Measurements from ENCODE around the gene CSH2. TPM values are rescaled to one million over a fixed set of nuclear protein-coding genes. Genes with fewer than 3 reads are reported as not detected.
A peak's percentile ranks its signal among the peaks of the same experiment; 100 is the strongest.

The CSH2 gene
- total and polyA plus RNA-seq, 2 of the 8 experiments (the other 6 are each of a cell fraction or from before 2014, with no cell fraction given): 0.43 TPM; not detected in 1

DNA sequence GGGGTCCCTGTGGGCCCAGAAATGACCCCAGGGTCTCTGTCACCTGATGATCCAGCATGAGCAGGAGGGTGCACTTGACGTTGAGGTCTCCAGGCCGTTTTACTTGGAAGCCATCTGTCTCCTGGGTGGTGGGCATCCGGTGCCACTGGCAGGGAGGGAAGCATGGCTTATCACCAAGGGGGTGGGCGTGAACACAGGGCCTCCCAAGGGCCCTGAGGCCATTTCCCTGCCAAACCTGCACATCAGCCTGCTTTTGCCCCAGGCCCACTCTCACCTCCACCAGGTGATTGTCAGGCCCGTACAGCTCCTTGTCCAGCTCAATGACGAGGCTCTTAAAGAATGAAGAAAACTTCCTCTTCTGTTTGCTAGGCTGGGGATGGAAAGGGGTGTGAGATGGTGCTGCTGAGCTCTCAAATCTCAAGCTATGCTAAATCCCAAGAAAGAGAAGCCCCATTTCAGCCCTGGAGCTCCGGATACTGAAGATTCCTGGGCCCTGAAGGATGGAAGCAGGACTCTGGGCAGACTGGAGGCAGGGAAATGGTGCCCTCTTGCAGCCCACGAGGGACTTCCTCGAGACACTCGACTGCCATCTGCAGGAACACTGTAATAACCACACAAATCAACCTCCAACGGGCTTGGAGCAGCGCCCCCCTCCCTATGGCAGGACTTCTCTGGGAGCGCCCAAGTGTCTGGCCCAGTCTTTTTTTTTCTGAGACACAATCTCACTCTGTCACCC is 38.9 kb downstream of the CSH2 start:
- Histone ChIP-seq H4K91ac (replicated peaks; ENCODE audit: insufficient read length, low read length) (no peak overlapping the region), H3K23ac (ENCODE audit: insufficient read length) (no peak overlapping the region), H2BK15ac (ENCODE audit: low read length) (no peak overlapping the region), H3K36me3 (ENCODE audit: control insufficient read depth in 2 of 4, insufficient read depth in 4 of 4, low read length in 3 of 4) (peaks cover 37 to 55% (median 51%) of the 10 kb centered on the region in 4 experiments), H2BK12ac (ENCODE audit: low read depth, low read length) (no peak overlapping the region), H3K27ac (ENCODE audit: low read depth, low read length) (no peak overlapping the region), H4K20me1 (replicated peaks in 1 of 2; ENCODE audit: control insufficient read depth in 1 of 2, insufficient read depth in 2 of 2, low read length in 2 of 2) (peaks cover 3 to 24% of the 10 kb centered on the region in 2 experiments), H4K8ac (ENCODE audit: extremely low read depth, insufficient read depth, low read length) (no peak overlapping the region), H3K79me2 (ENCODE audit: control insufficient read depth in 1 of 2, insufficient read depth in 2 of 2, low read length in 2 of 2) (peaks cover 0 to 22% of the 10 kb centered on the region in 2 experiments; a peak in 3 of 4 replicates), H3K79me1 (ENCODE audit: low read depth, low read length) (peaks cover 20% of the 10 kb centered on the region), H3K14ac (ENCODE audit: insufficient read length) (no peak overlapping the region), H4K5ac (ENCODE audit: insufficient read length, low read depth, low read length) (no peak overlapping the region), H2BK5ac (ENCODE audit: low read depth, low read length) (no peak overlapping the region), H3K4ac (replicated peaks; ENCODE audit: insufficient read length, low read depth, low read length) (no peak overlapping the region), H3K23me2 (ENCODE audit: low read depth, low read length) (no peaks in the 10 kb centered on the region; the same call in 1 of the 2 replicates), H3K4me3 (ENCODE audit: extremely low read depth in 1 of 4, insufficient read depth in 2 of 4, low read depth in 3 of 4, low read length in 4 of 4) (no peak overlapping the region), H2AK5ac (ENCODE audit: low read depth, low read length) (no peak overlapping the region), H2AFZ (ENCODE audit: low read length) (no peak overlapping the region), H3K56ac (replicated peaks; ENCODE audit: insufficient read length, low read depth, low read length) (no peak overlapping the region), H2BK20ac (ENCODE audit: low read length) (no peak overlapping the region), H3K4me2 (ENCODE audit: insufficient read depth in 1 of 2, low read depth in 2 of 2, low read length in 2 of 2) (no peak overlapping the region), H3K27me3 (replicated peaks in 1 of 4; ENCODE audit: control insufficient read depth in 3 of 4, extremely low read depth in 1 of 4, insufficient read depth in 3 of 4, low read length in 3 of 4) (no peaks in the 10 kb centered on the region), H2BK120ac (replicated peaks; ENCODE audit: low read depth, low read length) (no peak overlapping the region), H3K18ac (ENCODE audit: extremely low read depth, low read length) (no peak overlapping the region), H3K9ac (replicated peaks in 1 of 4; ENCODE audit: extremely low read depth in 1 of 4, low read depth in 3 of 4, low read length in 3 of 4) (no peak overlapping the region), H3K4me1 (replicated peaks in 1 of 4; ENCODE audit: control insufficient read depth in 3 of 4, insufficient read depth in 4 of 4, low read length in 3 of 4) (peaks cover 3 to 20% (median 16%) of the 10 kb centered on the region in 4 experiments), H3K9me3 (ENCODE audit: insufficient read depth in 2 of 2, low read depth in 1 of 2, low read length in 1 of 2) (no peaks in the 10 kb centered on the region)
- 65% methylated on average over 11 of the region's 13 CpGs; no CpG with 5 or more reads in 1 of the 2 experiments for WGBS, 2 experiments (ENCODE audit: extremely low coverage in 1 of 2, insufficient coverage in 1 of 2, insufficient read length in 1 of 2, insufficient replicate concordance in 2 of 2, low coverage in 1 of 2, low lambda C conversion rate in 2 of 2, missing lambda C conversion rate in 1 of 2)
- POLR2A ChIA-PET (ENCODE audit: partially characterized antibody): interaction anchor here (1.1 to 32.3 kb wide), 8 partner anchors 3 to 94 kb away, joined by 3 to 593 read pairs (median 7); partner anchors contain the start of genes CCDC47, DDX42, FTSJ3 and PSMC5
- FAIRE-seq (no peak), DNase-seq (ENCODE audit: low read depth in 1 of 2, low spot score in 2 of 2) (peak; percentile 54 to 70)
- CTCF ChIA-PET (ENCODE audit: partially characterized antibody): interaction anchor here (0.6 to 5.2 kb wide), 18 partner anchors 10 to 124 kb away, joined by 3 to 61 read pairs (median 4); no protein-coding TSS in a partner anchor
- no peak for TF ChIP-seq SP2 (IDR thresholded peaks at IDR 0.05; ENCODE audit: low read length)
- no peak for TF ChIP-seq BACH1 (IDR thresholded peaks at IDR 0.05; ENCODE audit: low read length)
- TF ChIP-seq KDM5A (IDR thresholded peaks at IDR 0.05; ENCODE audit: low read length): no peak
- no peak for TF ChIP-seq MAFK (IDR thresholded peaks at IDR 0.05; ENCODE audit: low read depth, low read length)
- TF ChIP-seq, protein P1, sequence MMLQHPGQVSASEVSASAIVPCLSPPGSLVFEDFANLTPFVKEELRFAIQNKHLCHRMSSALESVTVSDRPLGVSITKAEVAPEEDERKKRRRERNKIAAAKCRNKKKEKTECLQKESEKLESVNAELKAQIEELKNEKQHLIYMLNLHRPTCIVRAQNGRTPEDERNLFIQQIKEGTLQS (IDR thresholded peaks at IDR 0.05; ENCODE audit: insufficient read depth, low read depth, low read length): no peak
- TF ChIP-seq RAD21 (IDR thresholded peaks at IDR 0.05 in 1 of 2, conservative IDR thresholded peaks at IDR 0.05 in 1 of 2; ENCODE audit: low read depth in 2 of 2, low read length in 2 of 2): peak; percentile 30 to 52; a peak in 3 of 4 replicates
- no peak for TF ChIP-seq ASH2L (IDR thresholded peaks at IDR 0.05; ENCODE audit: low read length)
- TF ChIP-seq SAP30 (IDR thresholded peaks at IDR 0.05; ENCODE audit: insufficient read depth, insufficient replicate concordance, low read length): no peak

All from H1 (cell line).